ENCODE results near the gene CCR6.
"Not testable (repeated sequence)": the region's sequence is repeated elsewhere in the genome, so short reads cannot be mapped to it uniquely, and the experiment has no call there.

Gene CCR6

DNA sequence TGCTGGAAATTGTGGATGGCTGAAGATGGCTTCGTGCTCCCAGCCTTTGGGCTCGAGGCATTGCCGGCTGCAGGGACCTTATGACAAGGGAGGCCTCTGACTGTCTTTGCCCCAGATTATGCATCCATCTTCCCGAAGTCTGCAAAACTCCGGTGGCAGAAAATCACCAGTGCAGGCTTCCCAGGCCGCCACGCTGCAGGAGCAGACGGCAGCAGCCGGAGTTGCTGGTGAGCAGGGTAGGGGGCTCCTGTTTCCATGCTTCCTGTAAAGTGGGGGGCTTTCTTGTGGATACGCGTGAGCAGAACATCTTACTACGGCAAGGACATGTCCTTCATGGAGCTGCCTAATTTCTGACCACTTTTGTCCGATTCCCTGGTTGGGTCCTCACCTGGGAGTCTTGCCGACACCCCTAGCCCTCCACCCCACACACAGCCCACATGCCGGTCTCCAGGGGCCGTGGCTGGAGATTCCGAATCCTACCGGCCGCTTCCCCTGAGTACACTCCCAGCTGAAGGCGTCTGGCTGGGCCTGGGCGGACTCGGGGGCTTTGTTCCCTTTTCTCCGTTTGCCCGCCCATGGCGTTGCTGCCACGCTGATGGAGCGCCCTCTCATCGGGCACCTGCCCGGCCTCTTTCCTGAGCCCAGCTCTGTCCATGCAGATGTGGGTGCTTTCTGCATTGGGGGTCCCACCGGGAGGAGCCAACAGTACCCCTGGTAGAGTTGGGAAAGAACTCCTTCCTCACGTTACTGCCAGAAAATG, 56.2 kb downstream of the CCR6 start:
- not testable (repeated sequence) for DNase-seq

DNA sequence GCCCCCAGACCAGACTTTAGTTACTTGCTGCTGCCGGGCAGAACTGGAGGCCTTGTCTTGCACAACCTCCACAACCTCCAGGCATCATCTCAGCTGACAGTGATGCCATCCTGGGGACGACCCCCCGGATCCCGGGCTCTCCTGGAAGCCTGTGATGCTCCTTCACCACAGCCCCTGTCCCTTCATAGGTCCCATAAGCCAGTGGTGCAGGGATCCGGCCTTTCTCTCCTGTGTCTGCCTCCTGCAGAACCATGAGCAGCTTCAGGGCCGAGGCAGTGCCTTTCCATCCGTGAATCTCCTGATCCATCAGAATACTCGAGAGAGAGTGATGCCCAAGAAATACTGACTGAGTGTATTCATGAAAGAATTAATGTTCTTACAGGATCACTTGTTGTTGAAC, 57.2 kb downstream of the CCR6 start:
- DNase-seq: not testable (repeated sequence)

DNA sequence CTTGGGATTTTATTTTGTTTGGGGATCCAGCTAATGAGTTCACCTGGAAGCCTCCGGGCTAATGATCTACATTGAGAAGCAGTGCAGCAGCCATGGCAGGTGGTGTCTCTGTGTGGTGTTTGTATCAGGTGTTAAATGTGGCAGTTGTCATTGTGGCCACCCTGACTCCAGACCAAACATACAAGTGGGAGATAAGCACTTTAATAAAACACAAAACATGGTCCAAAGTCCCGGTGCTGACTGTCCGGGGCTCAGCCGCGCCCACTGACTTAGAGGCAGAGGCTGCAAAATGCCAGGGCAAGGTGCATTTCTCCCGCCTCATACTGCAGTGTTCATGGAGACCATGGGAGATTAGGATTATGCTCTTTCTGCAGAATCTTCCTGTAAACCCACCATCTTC, 58.5 kb downstream of the CCR6 start:
- DNase-seq: not testable (repeated sequence)

DNA sequence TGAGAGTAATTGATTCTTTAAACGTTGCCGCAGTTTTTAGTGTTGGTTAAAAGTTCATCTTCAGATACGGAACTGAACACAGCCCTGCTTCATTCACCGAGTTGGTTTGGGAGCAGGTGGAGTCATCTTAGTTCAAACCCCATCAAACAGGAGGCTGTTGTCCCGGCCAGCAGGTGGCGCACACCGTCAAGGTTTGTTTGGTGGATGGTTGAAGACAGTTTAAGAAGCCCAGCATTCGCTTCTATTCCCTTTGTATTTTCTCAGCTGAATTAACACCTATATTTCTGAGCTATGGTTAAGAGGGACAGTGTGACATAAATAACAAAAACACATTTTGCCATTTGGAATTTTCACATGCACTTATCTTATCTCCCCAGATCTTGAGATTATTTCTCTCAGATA, 60.0 kb downstream of the CCR6 start:
- not testable (repeated sequence) for DNase-seq

DNA sequence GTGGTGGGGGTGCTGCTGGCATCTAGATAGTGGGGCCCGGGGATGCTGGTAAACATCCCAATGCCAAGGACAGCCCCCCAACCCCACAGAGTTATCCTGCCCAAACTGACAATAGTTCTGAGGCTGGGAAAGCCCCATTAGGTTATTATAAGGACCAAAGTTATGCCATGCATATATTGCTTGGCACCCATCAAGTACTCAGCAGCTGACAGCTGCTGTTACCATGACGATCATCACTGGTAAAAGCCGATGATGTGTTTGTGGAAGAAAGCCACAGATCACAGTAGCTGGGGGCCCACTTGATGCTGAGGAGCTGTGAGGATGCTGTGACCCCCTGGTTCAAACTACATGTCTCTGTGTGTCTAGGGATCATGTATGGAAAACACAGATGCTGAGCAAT, 62.2 kb downstream of the CCR6 start:
- DNase-seq: not testable (repeated sequence)

DNA sequence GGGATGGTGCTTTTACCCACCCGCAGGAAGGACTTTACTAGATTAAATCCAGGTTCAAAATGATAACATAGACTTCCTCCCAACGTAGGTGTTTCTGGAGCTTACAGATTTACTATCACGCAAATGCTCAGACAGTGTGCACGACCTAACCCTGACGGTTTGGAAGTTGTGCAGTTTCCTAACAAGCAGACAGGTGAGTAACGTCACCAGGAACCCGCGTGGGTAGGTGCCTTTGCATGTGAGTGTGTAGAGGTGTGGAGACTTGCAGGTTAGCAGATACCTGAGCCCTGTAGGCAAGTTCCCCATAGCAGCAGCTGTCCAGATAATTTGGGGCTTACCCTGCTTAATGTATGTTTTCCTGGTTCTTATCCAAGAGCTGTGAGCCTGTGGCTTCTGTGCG, 64.4 kb downstream of the CCR6 start:
- peak; percentile 9 for DNase-seq

Data from NCI-H2171 treated with DMSO at 0.1 percent for 48 hours (cell line).